Stimulated activated CD4-positive, alpha-beta T cell treated with anti-CD3 and anti-CD28 coated beads, TNF-alpha, amount 100 ng/mL, for 24 hours (primary cell): ENCODE results near the gene MVB12A.

Experiments used
- DNase-seq, 3 experiments: peaks; one replicate each; pipeline ENCODE4 v3.0.0-alpha.2; 2020; ENCODE audit warnings: low read depth in 3 of 3

The MVB12A gene

DNA sequence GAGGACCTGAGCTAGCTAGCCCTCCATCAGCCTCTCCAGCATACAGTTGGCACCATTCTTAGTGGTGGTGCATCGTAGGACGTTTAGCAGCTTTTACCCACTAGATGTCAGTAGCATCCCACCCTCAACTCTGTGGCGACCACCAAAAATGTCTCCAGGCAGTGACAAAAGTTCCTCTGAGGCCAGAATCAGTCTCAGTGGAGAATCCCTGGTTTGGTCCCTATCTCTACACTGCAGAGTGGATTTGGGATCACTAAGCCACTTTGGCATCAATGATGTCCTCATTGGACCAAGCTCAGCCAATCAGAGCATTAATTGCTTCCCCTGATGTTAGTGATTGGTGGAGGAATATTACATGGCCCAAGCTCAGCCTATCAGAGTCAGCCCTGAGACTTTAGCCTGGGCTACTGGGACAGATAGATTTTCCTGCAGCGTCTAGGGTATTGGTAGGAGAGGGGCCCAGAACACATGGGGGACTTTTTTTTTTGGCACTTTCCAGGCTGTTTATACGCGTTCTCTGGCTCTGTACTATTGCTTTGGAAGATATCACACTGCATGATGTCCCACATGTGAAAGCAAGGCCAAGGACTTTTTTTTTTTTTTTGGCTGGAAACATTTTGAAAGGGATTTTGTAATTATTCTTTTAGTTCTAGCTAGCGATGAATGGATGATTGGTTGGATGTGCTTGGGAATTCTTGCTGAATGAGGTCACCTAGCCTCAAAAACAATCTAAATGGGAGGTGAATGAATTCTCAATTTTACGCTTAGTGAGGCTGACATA lies 21.6 kb downstream of the MVB12A start:
- no peak for DNase-seq

DNA sequence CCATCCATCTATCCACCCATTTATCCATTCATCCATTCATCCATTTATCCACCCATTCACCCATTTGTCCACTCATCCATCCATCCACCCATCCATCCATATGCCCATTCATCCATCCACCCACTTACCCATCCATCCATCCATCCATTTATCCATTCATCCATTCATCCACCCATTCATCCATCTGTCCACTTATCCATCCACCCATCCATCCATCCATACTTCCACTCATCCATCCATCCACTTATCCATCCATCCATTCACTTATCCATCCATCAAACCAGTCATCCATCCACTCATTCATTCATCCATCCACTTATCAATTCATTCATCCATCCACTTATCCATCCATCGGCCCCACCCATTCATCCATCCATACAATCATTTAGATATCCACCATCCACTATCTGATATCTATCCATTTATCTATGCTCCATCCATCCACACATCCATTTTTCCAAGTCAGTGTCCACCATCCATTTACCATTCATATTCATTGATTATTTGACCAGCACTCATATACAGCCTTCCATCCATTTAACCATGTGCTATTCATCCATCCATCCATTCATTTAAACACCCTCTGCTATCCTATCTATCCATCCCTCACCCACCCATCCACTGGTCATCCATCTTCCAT lies 25.8 kb downstream of the MVB12A start:
- DNase-seq, result no peak

DNA sequence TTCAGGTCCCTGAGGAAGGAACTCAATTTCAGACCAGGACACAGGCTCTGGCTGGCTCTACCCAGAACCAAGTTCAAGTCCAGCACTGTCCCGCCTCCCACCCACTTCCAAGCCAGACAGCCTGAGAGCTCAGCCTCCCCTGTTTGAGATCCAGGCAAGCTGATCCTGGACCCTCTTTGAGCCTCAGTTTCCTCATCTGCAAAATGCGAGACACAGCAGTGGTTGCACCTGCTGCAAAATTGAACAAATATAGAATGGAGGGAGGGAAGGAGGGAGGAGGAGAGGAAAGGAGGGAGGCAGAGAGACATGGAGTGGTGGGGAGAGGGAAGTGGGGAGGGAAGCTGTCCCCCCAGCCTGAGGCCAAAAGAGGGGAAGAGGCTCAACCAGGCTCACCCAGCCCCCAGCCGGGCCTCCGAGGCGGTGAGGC lies 27.9 kb downstream of the MVB12A start:
- no peak for DNase-seq

DNA sequence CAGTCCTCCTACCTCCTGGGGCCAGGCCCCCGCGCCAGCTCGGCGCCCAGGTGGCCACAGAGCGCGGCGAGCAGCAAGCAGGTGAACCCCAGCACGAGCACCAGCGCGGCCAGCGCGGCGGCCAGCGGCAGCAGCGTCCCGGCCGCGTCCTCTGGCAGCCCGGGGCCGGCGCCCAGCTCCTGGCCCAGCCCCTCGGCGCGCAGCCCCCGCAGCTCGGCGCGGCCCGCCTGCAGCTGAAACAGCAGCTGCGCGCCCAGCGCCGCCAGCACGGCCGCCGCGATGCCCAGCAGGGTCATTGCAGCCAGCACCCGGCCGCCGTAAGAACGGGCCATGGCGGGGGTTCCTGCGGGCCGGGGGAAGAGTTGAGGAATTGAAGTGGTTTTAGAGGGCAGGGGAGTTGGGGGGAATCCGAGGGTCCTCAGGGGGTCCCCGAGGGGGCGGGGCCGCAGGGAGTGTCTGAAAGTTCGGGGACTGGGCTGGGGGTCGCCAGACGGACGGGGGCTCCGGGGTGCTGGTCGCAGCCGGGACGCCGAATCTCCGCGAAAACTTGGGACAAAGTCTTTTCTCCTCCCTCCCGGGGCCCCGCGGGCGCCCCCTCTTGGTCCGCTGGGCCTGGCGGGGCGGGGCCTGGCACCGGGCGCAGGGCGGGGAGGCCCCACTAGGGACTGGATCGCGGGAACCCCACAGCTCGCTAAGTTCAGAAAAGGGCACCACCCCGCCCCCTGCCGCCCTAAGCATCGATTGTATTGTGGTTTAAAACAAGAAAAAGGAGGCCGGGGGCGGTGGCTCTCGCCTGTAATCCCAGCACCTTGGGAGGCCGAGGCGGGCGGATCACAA lies 28.5 kb downstream of the MVB12A start, which contains the start of gene TMEM221:
TMEM221 (minus strand) TSS at position 538 of the 837 bp plus-strand sequence; CDS start at position 332, 206 bp downstream.
- peak in 1 of 3 experiments; percentile 57 for DNase-seq

DNA sequence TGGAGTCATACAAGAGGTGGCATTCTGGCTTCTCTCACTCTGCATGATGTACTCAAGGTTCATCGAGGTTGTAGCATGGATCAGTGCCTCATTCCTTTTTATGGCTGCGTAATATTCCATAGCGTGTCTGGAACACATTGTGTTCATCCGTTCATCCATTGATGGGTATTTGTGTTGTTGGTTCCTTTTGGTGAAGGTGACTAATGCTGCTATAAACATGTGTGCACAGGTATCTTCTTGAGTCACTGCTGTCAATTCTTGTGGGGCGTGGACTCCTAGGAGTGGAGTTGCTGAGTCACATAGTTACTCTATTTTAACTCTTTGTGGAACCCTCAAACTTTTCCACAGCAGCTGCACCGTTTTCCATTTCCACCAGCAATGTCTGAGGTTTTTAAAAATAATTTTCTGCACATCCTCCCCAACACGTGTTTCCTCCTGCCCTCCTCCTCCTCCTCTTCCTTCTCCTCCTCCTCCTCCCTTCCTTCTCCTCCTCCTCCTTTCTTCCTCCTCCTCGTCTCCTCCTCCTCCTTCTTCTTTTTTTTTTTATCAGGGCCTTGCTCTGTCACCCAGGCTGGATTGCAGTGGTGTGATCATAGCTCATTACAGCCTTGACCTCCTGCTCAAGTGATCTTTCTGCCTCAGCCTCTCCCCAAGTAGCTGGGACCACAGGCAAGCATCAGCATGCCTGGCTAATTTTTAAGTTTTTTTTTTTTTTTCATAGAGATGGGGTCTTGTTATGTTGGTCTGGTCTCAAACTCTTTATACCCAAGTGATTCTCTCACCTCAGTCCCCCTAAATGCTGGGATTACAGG lies 30.6 kb downstream of the MVB12A start:
- peak in 2 of 3 experiments; percentile 40 to 51 for DNase-seq

DNA sequence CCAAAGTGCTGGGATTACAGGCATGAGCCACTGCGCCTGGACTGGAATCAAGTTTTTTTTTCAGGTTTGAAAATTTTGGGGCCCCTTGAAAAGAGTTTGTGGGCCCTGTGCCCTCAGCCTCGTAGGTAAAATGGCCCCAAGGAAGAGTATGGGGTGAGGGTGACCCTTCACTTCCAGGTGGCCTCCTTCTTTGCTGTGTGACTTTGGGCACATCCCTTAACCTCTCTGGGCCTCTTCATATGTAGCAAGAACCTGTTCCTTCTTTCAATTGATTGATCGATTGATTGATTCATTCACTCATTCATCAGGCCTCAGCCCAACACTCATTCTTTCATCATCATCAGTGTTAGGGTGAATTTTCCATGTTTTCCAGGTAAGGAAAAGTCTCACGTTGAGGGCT lies 32.0 kb downstream of the MVB12A start:
- no peak for DNase-seq

DNA sequence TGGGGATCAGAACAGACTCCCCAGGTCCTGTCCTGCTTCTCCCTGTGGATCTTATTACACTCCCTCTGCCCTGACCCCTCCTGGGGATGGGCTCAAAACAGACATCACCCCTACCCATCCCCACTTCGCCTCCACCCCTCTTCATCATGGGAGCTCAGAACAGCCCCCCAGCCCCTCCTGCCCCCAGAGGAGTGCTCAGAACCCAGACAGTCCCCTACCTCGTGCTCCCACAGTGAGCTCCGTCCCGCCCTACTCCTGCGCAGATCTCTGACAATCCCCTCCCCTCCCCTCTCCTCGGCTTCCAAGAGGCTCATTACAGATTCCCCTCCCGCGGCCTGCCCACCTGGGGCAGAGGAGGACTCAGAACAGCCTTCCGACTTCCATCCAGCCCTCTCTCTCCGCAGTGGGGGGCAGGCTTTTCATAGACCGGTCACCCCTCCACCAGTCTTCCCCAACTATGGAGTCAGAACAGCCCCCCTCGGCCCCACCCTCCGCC lies 34.8 kb downstream of the MVB12A start:
- DNase-seq, result no peak

DNA sequence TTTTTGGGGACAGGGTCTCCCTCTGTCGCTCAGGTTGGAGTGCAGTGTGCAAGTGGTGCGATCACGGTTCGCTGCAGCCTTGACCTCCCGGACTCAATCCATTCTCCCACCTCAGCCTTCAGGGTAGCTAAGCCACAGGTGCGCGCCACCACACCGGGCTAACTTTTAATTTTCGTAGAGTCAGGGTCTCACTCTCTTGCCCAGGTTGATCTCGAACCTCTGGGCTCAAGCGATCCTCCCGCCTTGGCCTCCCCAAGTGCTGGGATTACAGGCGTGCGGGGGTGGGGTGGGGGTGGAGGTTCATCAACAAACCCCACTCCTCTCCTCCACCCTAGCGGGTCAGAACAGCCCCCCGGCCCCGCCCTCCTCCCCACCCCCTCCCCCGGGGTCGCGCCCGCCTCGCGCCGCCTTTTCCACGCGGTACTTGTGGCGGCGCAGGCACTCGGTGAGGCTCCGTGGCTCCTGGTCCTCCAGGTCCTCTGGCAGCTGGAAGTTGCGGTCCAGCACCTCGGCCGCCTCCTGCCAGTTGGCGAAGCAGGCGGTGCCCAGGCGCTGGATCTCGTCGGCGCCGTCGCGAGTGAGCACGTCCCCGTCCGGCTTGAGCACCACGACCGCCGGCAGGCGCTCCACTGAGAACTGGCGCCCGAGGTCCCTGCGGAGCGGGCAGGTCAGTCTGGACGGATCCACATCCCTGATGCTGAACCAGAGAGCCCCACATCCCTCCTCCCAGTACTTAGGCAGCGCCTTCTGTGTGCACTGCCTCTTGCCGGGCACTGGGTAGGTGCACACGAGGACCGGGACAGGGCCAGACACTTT lies 35.7 kb downstream of the MVB12A start:
- no peak for DNase-seq

DNA sequence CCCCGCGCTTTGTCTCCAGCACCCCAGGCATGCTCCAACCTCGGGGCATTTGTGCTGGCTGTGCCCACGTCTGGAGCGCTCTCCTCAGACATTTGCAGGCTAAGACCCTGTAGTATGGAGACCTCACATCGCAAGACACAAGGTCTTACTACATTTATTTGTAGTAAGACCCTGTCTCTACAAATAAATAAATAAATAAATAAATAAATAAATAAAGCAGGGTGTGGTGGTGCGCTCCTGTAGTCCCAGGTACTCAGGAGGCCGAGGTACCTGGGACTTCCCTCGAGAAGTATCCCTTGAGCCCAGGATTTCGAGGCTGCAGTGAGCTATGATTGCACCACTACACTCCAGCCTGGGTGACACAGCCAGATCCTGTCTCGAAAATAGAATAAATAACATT lies 36.3 kb downstream of the MVB12A start:
- no peak for DNase-seq

DNA sequence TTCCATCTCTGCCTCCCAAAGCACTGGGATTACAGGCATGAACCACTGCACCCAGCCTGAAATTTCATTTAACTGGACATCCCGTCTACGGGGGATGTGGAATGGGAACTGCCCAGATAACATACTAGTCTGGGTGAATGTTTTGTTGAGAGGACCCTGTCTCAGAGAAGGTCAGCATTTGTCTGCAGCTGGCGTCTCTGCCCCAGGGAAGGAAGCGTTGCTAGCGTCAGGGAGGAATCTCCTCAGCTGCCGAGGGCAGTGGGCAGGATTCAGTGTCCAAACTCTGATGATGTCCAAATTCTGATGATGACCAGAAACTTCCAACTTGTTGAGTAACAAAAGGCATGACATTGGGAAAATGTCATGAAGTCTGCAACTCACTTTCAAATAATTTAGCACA lies 37.8 kb downstream of the MVB12A start:
- DNase-seq, result no peak

DNA sequence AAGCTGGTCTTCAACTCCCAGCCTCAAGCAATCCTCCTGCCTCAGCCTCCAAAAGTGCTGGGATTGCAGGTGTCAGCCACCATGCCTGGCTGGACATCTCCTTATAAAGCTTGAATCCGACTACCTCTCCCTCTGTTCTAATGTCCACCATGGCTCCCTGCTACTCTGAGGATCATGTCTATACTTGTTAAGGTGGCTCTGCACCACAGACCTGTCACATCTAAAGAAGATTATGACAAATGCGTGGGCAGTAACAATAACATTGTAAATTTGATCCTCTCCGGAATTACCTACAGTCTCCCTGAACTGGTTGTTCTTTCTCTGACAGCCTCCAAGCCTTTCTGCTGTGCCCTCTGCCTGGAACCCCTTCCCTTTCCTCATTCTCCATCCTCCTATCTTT lies 39.1 kb downstream of the MVB12A start:
- no peak for DNase-seq

DNA sequence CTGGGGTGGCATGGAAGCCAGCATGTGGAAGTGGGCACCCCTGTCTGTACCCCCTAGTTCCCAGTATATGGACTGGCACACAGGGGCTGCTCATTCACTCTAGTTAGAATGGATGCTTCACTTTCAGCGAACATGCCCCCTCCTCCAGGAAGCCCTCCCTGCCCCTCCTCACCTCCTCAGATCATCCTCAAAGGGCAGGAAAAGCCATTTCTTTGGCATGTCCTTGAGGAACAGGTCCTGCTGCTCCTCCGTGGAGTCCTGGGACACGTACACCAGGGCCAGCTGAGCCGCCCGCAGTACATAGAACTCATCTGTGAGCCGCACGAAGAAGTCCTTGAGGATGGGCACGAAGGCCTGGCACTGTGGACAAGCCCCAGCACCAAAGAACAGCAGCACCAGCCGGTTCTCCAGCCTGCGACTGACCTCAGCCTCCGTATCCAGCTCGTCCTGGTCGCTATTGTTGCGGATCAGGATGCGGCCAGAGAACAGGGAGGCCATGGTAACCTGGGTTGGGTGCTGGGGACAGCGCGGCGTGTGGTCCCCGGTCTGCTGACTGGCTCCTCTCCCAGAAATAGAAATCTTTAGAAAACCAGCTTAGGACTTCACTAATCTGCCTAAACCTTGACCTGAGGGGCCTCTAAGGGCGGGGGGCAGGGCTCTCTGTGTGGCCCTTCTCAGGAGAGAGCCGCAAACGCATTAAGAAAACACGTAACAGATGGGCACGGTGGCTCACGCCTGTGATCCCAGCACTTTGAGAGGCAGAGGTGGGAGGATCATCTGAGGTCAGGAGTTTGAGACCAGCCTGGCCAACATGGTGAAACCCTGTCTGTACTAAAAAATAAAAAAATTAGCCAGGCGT lies 40.8 kb downstream of the MVB12A start, which contains the start of gene NXNL1:
NXNL1 (minus strand) TSS at position 555 of the 859 bp plus-strand sequence; CDS start at position 498, 57 bp downstream.
- no peak for DNase-seq

DNA sequence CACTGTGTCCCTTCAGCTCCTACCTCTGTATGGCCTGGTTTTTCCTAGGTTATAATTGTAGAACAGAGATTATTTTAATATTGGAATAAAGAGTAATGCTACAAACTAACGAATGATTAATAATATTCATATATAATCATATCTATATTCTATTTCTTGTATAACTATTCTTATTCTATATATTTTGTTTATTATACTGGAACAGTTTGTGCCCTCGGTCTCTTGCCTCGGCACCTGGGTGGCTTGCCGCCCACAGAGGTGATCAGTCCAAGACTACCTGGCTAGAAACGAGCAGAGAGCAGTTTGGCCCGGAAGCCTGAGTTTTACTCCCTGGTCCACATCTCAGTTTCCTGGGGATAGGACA lies 46.6 kb downstream of the MVB12A start:
- no peak for DNase-seq

DNA sequence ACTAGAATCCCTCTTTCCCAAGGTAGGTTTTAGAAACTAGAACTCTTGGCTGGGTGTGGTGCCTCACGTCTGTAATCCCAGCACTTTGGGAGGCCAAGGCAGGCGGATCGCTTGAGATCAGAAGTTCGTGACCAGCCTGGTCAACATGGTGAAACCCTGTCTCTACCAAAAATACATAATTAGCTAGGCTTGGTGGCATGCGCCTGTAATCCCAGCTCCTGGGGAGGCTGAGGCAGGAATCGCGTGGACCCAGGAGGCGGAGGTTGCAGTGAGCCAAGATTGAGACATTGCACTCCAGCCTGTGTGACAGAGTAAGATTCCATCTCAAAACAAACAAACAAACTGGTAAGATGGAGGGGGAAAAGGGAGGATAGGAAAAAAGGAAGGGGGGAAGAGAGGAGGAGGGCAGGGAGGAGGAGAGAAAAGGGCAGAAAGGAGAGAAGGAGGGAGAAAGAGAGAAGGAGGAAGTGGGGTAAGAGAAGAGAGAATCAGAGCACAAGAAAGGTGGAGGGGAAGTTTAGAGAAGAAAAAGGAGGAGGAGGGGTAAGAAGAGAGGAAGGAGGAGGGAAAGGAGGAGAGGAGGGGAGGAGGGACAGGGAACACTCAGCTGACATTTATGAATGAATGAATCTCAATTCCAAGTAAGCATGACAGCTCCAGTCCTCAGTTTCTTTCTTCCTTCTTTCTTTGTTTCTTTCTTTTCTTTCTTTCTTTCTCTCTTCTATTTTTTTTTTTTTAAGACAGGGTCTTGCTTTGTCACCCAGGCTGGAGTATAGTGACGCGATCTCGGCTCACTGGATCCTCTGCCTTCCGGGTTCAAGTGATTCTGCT lies 47.8 kb downstream of the MVB12A start:
- DNase-seq, result no peak

DNA sequence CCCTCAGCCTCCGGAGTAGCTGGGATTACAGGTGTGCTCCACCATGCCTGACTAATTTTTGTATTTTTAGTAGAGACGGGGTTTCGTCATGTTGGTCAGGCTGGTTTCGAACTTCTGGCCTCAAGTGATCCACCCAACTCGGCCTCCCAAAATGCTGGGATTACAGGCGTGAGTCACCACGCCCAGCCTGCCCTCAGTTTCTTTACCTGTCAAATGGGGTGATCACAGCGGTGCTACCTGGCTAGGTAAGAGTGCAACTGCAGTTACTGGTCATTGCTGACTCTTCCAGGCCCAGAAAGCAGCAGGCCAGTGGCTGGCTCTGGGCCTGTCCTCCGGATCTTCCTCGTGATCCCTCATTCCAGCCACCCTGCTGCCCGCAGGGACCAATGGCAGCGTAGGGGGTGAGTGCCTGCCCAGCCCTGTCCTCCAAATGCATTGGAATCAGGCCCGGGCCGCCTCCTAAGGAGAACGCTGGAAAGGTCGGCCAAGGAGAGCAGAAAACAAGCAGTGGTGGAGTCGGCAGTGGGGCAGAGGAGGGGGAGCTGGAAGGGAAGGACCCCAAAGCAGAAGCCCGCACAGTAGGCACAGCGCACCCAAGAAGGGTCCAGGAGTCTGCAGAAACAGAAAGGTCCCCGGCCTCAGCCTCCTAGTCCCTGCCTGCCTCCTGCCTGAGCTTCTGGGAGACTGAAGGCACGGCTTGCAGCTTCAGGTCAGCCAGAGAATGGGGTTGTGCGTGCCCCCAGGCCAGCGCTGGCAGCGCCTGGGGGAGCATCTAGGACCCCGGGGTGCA lies 48.6 kb downstream of the MVB12A start:
- no peak for DNase-seq

DNA sequence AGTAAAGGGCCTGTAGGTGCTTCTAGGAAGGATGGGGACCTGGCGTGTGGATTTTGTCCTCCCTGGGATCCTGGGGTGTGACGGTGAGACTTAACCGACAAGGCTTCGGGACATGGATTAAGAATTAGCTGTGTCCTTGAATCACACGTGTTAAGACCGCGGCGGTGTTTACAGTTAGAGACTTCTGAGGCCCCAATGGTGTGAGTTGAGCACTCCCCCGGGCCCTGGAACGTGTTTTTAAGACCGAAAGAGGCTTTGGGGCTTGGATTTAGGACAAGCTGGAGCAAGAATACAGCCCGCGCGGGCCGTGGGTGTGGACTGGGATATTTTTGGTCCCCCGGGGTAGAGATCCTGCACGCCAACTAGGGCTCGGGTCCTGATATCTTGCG lies 49.2 kb downstream of the MVB12A start:
- DNase-seq, result no peak

DNA sequence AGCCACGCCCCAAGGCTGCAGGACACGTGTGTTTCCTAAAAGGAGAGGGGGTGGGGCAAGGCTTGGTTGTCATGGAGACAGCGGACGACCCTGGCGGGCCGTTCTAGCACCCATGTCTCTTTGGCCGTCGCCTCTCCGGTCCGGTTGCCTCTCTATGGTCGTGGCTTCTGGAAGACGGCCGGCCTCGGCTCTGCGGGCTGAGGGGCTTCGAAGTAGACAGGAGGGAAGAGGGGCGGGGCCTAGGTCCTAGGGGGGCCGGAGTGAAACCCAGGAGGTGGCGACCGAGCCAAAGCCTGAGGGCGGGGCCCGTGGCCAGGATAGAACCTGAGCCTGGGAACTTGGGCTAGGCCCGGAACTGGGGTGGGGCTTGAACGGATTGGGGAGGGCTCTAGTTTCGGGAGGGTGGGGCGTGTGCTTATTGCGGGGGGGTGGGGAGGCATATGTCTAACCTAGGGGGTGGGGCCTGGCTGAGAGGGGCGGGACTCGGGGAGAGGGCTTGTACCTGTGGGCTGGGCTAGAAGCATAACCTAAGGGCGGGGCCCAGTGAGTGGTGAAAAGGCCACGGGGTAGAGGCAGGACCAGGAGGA lies 49.7 kb downstream of the MVB12A start:
- peak; percentile 71 to 91 (median 83) for DNase-seq
